GM23248 (cell line): Measurements from ENCODE around the gene TGFB3.

Source experiments
- EZH2 ChIP-seq: fragments of 200-600 bp; sonication (generic); IDR thresholded peaks from 2 replicates; pipeline ENCODE4 v1.6.1; 2018; ENCODE audit warnings: antibody characterized with exemption, mild to moderate bottlenecking; ENCODE audit not compliant: insufficient read depth, poor library complexity, severe bottlenecking
- EZH2phosphoT487 ChIP-seq: fragments of 200-600 bp; sonication (generic); IDR thresholded peaks from 2 replicates; pipeline ENCODE4 v1.6.1; 2018; ENCODE audit warnings: antibody characterized with exemption, moderate library complexity, mild to moderate bottlenecking, low read depth; ENCODE audit not compliant: insufficient read depth

DNA sequence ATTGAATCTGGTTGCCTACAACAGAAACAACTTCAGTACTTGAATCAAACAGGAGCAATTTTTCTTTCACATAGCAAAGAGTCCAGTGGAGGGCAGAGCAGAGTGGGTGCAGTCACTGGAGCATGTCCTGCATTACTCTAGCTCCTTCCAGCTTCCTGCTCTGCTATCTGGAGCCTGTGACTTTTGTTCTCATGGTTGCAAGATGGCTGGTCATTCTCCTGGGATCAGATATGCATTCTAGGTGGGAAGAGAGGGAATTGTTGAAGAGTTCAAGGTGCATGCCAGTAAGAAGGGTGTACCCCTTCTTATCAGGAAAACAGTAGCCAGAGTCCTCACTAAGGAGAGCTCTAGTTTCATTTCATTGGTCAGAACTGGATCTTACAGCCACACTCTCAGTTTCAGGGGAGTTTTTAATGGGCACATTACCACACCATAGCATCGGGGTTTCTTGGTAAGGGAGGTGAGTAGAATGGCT is 11.8 kb upstream of the TGFB3 start:
- no peak for TF ChIP-seq EZH2
- no peak for TF ChIP-seq EZH2phosphoT487
